Measurements from ENCODE around the gene PLCB1.
A peak's percentile ranks its signal among the peaks of the same experiment; 100 is the strongest.

PLCB1 gene

DNA sequence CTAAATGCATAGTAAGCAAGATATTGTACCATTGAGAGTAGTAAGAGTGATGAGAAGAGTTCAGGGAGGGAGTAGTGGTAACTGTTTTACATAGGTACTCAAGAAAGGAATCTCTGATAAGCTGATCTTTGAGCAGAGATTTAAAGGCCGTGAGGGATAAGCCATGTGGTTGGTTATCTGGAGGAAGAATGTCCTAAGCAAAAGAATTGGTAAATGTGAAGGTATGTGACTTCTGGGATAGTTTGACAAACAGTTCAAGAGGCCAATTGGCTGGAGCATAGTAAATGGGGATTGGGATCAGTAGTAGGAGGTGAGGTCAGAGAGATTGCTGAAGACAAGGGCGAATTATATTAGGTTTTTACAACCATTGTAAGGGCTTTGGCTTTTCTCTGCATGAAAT, 40.1 kb downstream of the PLCB1 start:
- Histone ChIP-seq H4K91ac (ENCODE audit: low read depth, low read length, poor library complexity) (no peak overlapping the region), H3K9me3 (replicated peaks in 1 of 2; ENCODE audit: control insufficient read depth in 2 of 2, insufficient read depth in 1 of 2, low read depth in 1 of 2, low read length in 2 of 2) (no peaks in the 10 kb centered on the region), H3K4me1 (ENCODE audit: control insufficient read depth in 2 of 2, insufficient read depth in 1 of 2, low read depth in 1 of 2, low read length in 2 of 2) (no peaks in the 10 kb centered on the region), H3K27me3 (ENCODE audit: control insufficient read depth in 3 of 3, insufficient read depth in 3 of 3, low read depth in 1 of 3, low read length in 3 of 3) (no peaks in the 10 kb centered on the region), H2AK5ac (ENCODE audit: low read depth, low read length) (no peak overlapping the region), H2BK12ac (ENCODE audit: low read length) (no peak overlapping the region), H3K4ac (ENCODE audit: low read length) (no peak overlapping the region), H2AFZ (ENCODE audit: low read length) (no peak overlapping the region), H2BK5ac (ENCODE audit: low read length) (no peak overlapping the region), H3K14ac (ENCODE audit: low read length) (no peak overlapping the region), H3K9ac (ENCODE audit: low read depth, low read length, poor library complexity) (no peak overlapping the region), H3K36me3 (replicated peaks in 1 of 2; ENCODE audit: control insufficient read depth in 2 of 2, insufficient read depth in 2 of 2, low read length in 2 of 2) (no peaks in the 10 kb centered on the region), H4K8ac (ENCODE audit: low read depth, low read length) (no peak overlapping the region), H3K23ac (ENCODE audit: low read depth, low read length, poor library complexity) (no peak overlapping the region), H3K18ac (ENCODE audit: low read length) (no peak overlapping the region), H3K4me3 (ENCODE audit: low read length in 2 of 2) (no peak overlapping the region), H2BK120ac (ENCODE audit: low read depth, low read length) (no peak overlapping the region), H3K27ac (replicated peaks; ENCODE audit: low read length) (no peak overlapping the region), H2BK15ac (ENCODE audit: low read length) (no peak overlapping the region), H3K79me1 (ENCODE audit: low read depth, low read length) (no peaks in the 10 kb centered on the region), H3K4me2 (ENCODE audit: insufficient read depth, low read length, poor library complexity, severe bottlenecking) (no peak overlapping the region)
- whole genome bisulfite sequencing, 2 donors (ENCODE audit: extremely low coverage in 2 of 2, insufficient read length in 2 of 2, insufficient replicate concordance in 1 of 2), result no CpG with 5 or more reads among the region's 2 CpGs
- DNase-seq (ENCODE audit: low spot score), result no peak

DNA sequence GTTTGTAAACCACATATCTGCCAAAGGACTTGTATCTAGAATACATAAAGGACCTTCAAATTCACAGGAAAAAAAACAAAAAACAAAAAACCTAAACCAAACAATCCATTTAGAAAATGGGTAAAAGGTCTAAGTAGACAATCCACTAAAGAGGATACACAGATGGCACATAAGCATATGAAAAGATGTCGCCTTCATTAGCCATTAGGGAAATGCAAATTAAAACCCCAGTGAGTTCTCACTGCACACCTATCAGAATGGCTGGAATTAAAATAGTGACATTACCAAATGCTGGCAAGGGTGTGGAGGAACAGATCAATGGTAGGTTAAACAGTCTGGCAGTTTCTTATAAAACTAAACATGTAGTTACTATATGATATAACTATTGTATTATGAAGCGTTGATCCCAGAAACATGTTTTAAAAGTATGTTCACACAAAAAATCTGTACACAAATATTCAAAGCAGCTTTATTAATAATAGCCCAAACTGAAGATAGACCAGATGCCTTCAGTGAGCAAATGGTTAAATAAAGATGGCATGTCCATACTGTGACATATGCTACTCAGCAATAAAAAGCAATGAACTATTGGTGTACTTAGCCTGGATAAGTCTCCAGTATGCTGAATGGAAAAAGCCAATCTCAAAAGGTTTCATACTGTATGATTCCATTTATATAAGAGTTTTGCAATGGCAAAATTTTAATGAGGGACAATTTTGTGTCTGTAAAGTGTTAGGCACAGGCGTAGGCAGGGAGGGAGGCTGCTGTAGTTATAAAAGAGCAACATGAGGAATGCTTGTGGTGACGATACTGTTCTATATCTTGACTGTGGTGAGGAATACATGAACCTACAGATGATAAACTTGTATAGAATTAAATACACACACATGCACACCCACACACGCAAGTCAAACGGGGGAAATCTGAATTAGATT, 43.9 kb downstream of the PLCB1 start:
- Histone ChIP-seq H3K4me2 (ENCODE audit: insufficient read depth, low read length, poor library complexity, severe bottlenecking) (no peak overlapping the region), H2AK5ac (ENCODE audit: low read depth, low read length) (no peak overlapping the region), H2BK5ac (ENCODE audit: low read length) (no peak overlapping the region), H2BK120ac (ENCODE audit: low read depth, low read length) (no peak overlapping the region), H3K9me3 (replicated peaks in 1 of 2; ENCODE audit: control insufficient read depth in 2 of 2, insufficient read depth in 1 of 2, low read depth in 1 of 2, low read length in 2 of 2) (no peaks in the 10 kb centered on the region), H3K27ac (replicated peaks; ENCODE audit: low read length) (no peak overlapping the region), H2BK12ac (ENCODE audit: low read length) (no peak overlapping the region), H3K27me3 (ENCODE audit: control insufficient read depth in 3 of 3, insufficient read depth in 3 of 3, low read depth in 1 of 3, low read length in 3 of 3) (no peaks in the 10 kb centered on the region), H3K79me1 (ENCODE audit: low read depth, low read length) (no peaks in the 10 kb centered on the region), H3K36me3 (replicated peaks in 1 of 2; ENCODE audit: control insufficient read depth in 2 of 2, insufficient read depth in 2 of 2, low read length in 2 of 2) (no peaks in the 10 kb centered on the region), H3K18ac (ENCODE audit: low read length) (no peak overlapping the region), H2BK15ac (ENCODE audit: low read length) (no peak overlapping the region), H2AFZ (ENCODE audit: low read length) (no peak overlapping the region), H4K8ac (ENCODE audit: low read depth, low read length) (no peak overlapping the region), H3K14ac (ENCODE audit: low read length) (no peak overlapping the region), H3K9ac (ENCODE audit: low read depth, low read length, poor library complexity) (no peak overlapping the region), H3K4me3 (ENCODE audit: low read length in 2 of 2) (no peak overlapping the region), H3K4me1 (ENCODE audit: control insufficient read depth in 2 of 2, insufficient read depth in 1 of 2, low read depth in 1 of 2, low read length in 2 of 2) (no peaks in the 10 kb centered on the region), H3K23ac (ENCODE audit: low read depth, low read length, poor library complexity) (no peak overlapping the region), H3K4ac (ENCODE audit: low read length) (no peak overlapping the region), H4K91ac (ENCODE audit: low read depth, low read length, poor library complexity) (no peak overlapping the region)
- no peak for DNase-seq (ENCODE audit: low spot score)
- WGBS, 2 donors (ENCODE audit: extremely low coverage in 2 of 2, insufficient read length in 2 of 2, insufficient replicate concordance in 1 of 2), result no CpG with 5 or more reads among the region's 6 CpGs

DNA sequence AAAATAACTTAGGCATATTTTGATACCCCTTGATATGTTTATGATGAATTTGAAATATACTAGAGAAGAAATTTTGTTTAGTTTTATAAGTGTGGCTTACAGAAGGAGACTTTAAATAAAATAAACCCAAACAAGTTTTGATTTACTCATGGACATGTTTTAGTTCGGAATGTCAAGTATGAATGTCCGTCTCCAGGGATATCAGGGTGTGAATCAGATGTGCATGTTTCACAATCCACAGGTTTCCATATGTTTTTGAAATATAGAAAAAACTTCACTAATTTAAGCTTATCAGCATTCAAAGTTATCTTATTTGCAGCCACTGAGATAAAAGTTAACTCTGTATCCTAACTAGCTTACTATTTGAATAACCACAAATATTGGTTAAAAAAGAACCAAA, 51.5 kb downstream of the PLCB1 start:
- no peaks in the 10 kb centered on the region for H3K9me3 ChIP-seq (replicated peaks in 1 of 2; ENCODE audit: control insufficient read depth in 2 of 2, insufficient read depth in 1 of 2, low read depth in 1 of 2, low read length in 2 of 2)
- H3K9ac ChIP-seq (ENCODE audit: low read depth, low read length, poor library complexity), result no peak overlapping the region
- H2BK120ac ChIP-seq (ENCODE audit: low read depth, low read length), result no peak overlapping the region
- no peak overlapping the region for H3K4ac ChIP-seq (ENCODE audit: low read length)
- H2AK5ac ChIP-seq (ENCODE audit: low read depth, low read length), result no peak overlapping the region
- no peak overlapping the region for H2BK15ac ChIP-seq (ENCODE audit: low read length)
- no peaks in the 10 kb centered on the region for H3K79me1 ChIP-seq (ENCODE audit: low read depth, low read length)
- H2AFZ ChIP-seq (ENCODE audit: low read length), result no peak overlapping the region
- H3K4me2 ChIP-seq (ENCODE audit: insufficient read depth, low read length, poor library complexity, severe bottlenecking), result no peak overlapping the region
- no peaks in the 10 kb centered on the region for H3K36me3 ChIP-seq (replicated peaks in 1 of 2; ENCODE audit: control insufficient read depth in 2 of 2, insufficient read depth in 2 of 2, low read length in 2 of 2)
- H2BK12ac ChIP-seq (ENCODE audit: low read length), result no peak overlapping the region
- H3K4me3 ChIP-seq (ENCODE audit: low read length in 2 of 2), result no peak overlapping the region
- H4K91ac ChIP-seq (ENCODE audit: low read depth, low read length, poor library complexity), result no peak overlapping the region
- no CpG with 5 or more reads among the region's 2 CpGs for whole genome bisulfite sequencing, 2 donors (ENCODE audit: extremely low coverage in 2 of 2, insufficient read length in 2 of 2, insufficient replicate concordance in 1 of 2)
- no peak overlapping the region for H3K23ac ChIP-seq (ENCODE audit: low read depth, low read length, poor library complexity)
- H3K14ac ChIP-seq (ENCODE audit: low read length), result no peak overlapping the region
- H3K18ac ChIP-seq (ENCODE audit: low read length), result no peak overlapping the region
- no peaks in the 10 kb centered on the region for H3K4me1 ChIP-seq (ENCODE audit: control insufficient read depth in 2 of 2, insufficient read depth in 1 of 2, low read depth in 1 of 2, low read length in 2 of 2)
- no peak overlapping the region for H2BK5ac ChIP-seq (ENCODE audit: low read length)
- no peak overlapping the region for H3K27ac ChIP-seq (replicated peaks; ENCODE audit: low read length)
- H4K8ac ChIP-seq (ENCODE audit: low read depth, low read length), result no peak overlapping the region
- no peak for DNase-seq (ENCODE audit: low spot score)
- no peaks in the 10 kb centered on the region for H3K27me3 ChIP-seq (ENCODE audit: control insufficient read depth in 3 of 3, insufficient read depth in 3 of 3, low read depth in 1 of 3, low read length in 3 of 3)

DNA sequence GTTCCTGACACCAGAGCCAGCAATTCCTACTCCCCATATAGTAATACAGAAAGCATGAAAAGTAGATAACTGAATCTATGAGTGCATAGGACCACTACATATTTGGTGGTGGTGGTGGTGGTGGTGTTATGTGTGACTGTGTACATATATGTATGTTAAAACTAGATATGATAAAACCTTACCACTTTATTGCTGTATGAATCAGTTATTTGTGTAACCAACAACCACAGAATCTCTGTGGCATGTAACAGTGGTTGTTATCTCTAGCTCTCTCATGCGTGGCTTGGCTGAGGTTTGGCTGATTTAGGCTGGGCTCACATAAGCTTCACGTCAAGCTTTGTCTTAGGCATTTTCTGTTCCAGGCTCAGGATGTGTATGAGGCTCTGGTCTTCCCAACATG, 55.7 kb downstream of the PLCB1 start:
- Histone ChIP-seq H3K27me3 (ENCODE audit: control insufficient read depth in 3 of 3, insufficient read depth in 3 of 3, low read depth in 1 of 3, low read length in 3 of 3) (no peaks in the 10 kb centered on the region), H2BK15ac (ENCODE audit: low read length) (no peak overlapping the region), H2BK120ac (ENCODE audit: low read depth, low read length) (no peak overlapping the region), H3K4me3 (ENCODE audit: low read length in 2 of 2) (peak overlapping the region in 1 of 2 donors; percentile 22), H3K9ac (ENCODE audit: low read depth, low read length, poor library complexity) (no peak overlapping the region), H2BK5ac (ENCODE audit: low read length) (no peak overlapping the region), H4K8ac (ENCODE audit: low read depth, low read length) (no peak overlapping the region), H4K91ac (ENCODE audit: low read depth, low read length, poor library complexity) (no peak overlapping the region), H3K4ac (ENCODE audit: low read length) (no peak overlapping the region), H2BK12ac (ENCODE audit: low read length) (no peak overlapping the region), H2AFZ (ENCODE audit: low read length) (no peak overlapping the region), H3K23ac (ENCODE audit: low read depth, low read length, poor library complexity) (no peak overlapping the region), H3K4me2 (ENCODE audit: insufficient read depth, low read length, poor library complexity, severe bottlenecking) (no peak overlapping the region), H3K79me1 (ENCODE audit: low read depth, low read length) (no peaks in the 10 kb centered on the region), H3K14ac (ENCODE audit: low read length) (no peak overlapping the region), H3K9me3 (replicated peaks in 1 of 2; ENCODE audit: control insufficient read depth in 2 of 2, insufficient read depth in 1 of 2, low read depth in 1 of 2, low read length in 2 of 2) (no peaks in the 10 kb centered on the region), H3K18ac (ENCODE audit: low read length) (no peak overlapping the region), H3K27ac (replicated peaks; ENCODE audit: low read length) (no peak overlapping the region), H3K36me3 (replicated peaks in 1 of 2; ENCODE audit: control insufficient read depth in 2 of 2, insufficient read depth in 2 of 2, low read length in 2 of 2) (no peaks in the 10 kb centered on the region), H3K4me1 (ENCODE audit: control insufficient read depth in 2 of 2, insufficient read depth in 1 of 2, low read depth in 1 of 2, low read length in 2 of 2) (no peaks in the 10 kb centered on the region), H2AK5ac (ENCODE audit: low read depth, low read length) (no peak overlapping the region)
- no peak for DNase-seq (ENCODE audit: low spot score)
- no CpG with 5 or more reads among the region's 2 CpGs for WGBS, 2 donors (ENCODE audit: extremely low coverage in 2 of 2, insufficient read length in 2 of 2, insufficient replicate concordance in 1 of 2)

Measured in neuronal stem cell (in vitro differentiated cells).